Neural cell (in vitro differentiated cells): ENCODE measurements around the gene RNF157. TPM values are rescaled to one million over a fixed set of nuclear protein-coding genes. Genes with fewer than 3 reads are reported as not detected.

Experiments
- H2AFZ ChIP-seq: fragments of 200-600, 300-800 bp; sonication (generic), shearing (Covaris generic); 2 replicates; pipeline ENCODE4 v1.6.0; 2014; ENCODE audit warnings: low read depth, mild to moderate bottlenecking, antibody characterized with exemption, low read length, moderate library complexity
- H3F3A ChIP-seq: fragments of 200-600 bp; shearing (Covaris generic); 2 replicates; pipeline ENCODE4 v1.6.1; 2016; ENCODE audit warnings: mild to moderate bottlenecking, moderate library complexity, mixed read lengths, antibody characterized with exemption, low read length; ENCODE audit not compliant: insufficient read depth, poor library complexity, severe bottlenecking
- H3K27ac ChIP-seq: fragments of 200-600, 300-800 bp; sonication (generic), shearing (Covaris generic); 2 replicates; pipeline ENCODE4 v1.5.1; 2014; ENCODE audit warnings: mild to moderate bottlenecking, low read length, moderate library complexity
- H3K27me3 ChIP-seq: fragments of 300-800, 200-600 bp; sonication (generic), shearing (Covaris generic); 2 replicates; pipeline ENCODE4 v1.6.0; 2014; ENCODE audit warnings: mild to moderate bottlenecking, low read depth, low read length, moderate library complexity; ENCODE audit not compliant: insufficient read depth
- H3K36me3 ChIP-seq: fragments of 300-800, 200-600 bp; sonication (generic), shearing (Covaris generic); 2 replicates; pipeline ENCODE4 v1.5.1; 2014; ENCODE audit warnings: mild to moderate bottlenecking, antibody characterized with exemption, low read length, moderate library complexity; ENCODE audit not compliant: insufficient read depth
- H3K4me2 ChIP-seq: fragments of 300-800, 200-600 bp; sonication (generic), shearing (Covaris generic); 2 replicates; pipeline ENCODE4 v1.6.0; 2014; ENCODE audit warnings: mild to moderate bottlenecking, low read length
- H3K4me3 ChIP-seq: fragments of 300-800, 200-600 bp; sonication (generic), shearing (Covaris generic); 2 replicates; pipeline ENCODE4 v1.5.1; 2014; ENCODE audit warnings: mild to moderate bottlenecking, low read length, moderate library complexity
- H3K79me2 ChIP-seq: fragments of 200-600 bp; shearing (Covaris generic); replicated peaks from 2 replicates; pipeline ENCODE4 v1.6.0; 2014; ENCODE audit warnings: mild to moderate bottlenecking, low read length, moderate library complexity; ENCODE audit not compliant: insufficient read depth
- H3K9ac ChIP-seq: fragments of 300-800, 200-600 bp; sonication (generic), shearing (Covaris generic); 2 replicates; pipeline ENCODE4 v1.6.1; 2016; ENCODE audit warnings: mild to moderate bottlenecking, low read length, mixed read lengths
- H3K9me2 ChIP-seq: fragments of 200-600 bp; shearing (Covaris generic); 2 replicates; pipeline ENCODE4 v1.6.1; 2016; ENCODE audit warnings: mild to moderate bottlenecking, low read length, mixed read lengths; ENCODE audit not compliant: insufficient read depth
- H3K9me3 ChIP-seq: fragments of 200-600, 300-800 bp; sonication (generic), shearing (Covaris generic); 2 replicates; pipeline ENCODE4 v1.6.1; 2016; ENCODE audit warnings: mild to moderate bottlenecking, mixed run types, low read length, moderate library complexity, mixed read lengths
- H4K20me1 ChIP-seq: fragments of 200-600 bp; shearing (Covaris generic); 2 replicates; pipeline ENCODE4 v1.6.1; 2016; ENCODE audit warnings: mild to moderate bottlenecking, mixed run types; ENCODE audit not compliant: insufficient read depth
- EP300 ChIP-seq: fragments of 450-650 bp; conservative IDR thresholded peaks from 2 replicates; pipeline ENCODE4 v1.6.1; 2014; ENCODE audit warnings: antibody characterized with exemption, mild to moderate bottlenecking, moderate library complexity; ENCODE audit not compliant: poor library complexity, severe bottlenecking
- EZH2 ChIP-seq: fragments of 200-600, 300-800 bp; shearing (Covaris generic), sonication (generic); IDR thresholded peaks from 2 replicates; pipeline ENCODE4 v1.6.1; 2014; ENCODE audit warnings: antibody characterized with exemption, low read length, borderline replicate concordance, mild to moderate bottlenecking; ENCODE audit not compliant: insufficient read depth, poor library complexity, severe bottlenecking
- MXI1 ChIP-seq: fragments of 450-650 bp; conservative IDR thresholded peaks from 2 replicates; pipeline ENCODE4 v1.6.1; 2014; ENCODE audit warnings: antibody characterized with exemption, mild to moderate bottlenecking; ENCODE audit not compliant: poor library complexity, severe bottlenecking
- POLR2AphosphoS5 ChIP-seq: IDR thresholded peaks from 2 replicates; pipeline ENCODE4 v1.6.1; 2012
- RAD21 ChIP-seq: fragments of 450-650 bp; conservative IDR thresholded peaks from 2 replicates; pipeline ENCODE4 v1.6.1; 2014; ENCODE audit warnings: antibody characterized with exemption, mild to moderate bottlenecking, moderate library complexity
- SMC3 ChIP-seq: fragments of 450-650 bp; conservative IDR thresholded peaks from 2 replicates; pipeline ENCODE4 v1.6.1; 2014; ENCODE audit warnings: antibody characterized with exemption, mild to moderate bottlenecking, moderate library complexity; ENCODE audit not compliant: poor library complexity
- TAF1 ChIP-seq: IDR thresholded peaks from 2 replicates; pipeline ENCODE4 v1.6.1; 2012; ENCODE audit warnings: low read depth
- polyA plus RNA-seq: library from polyadenylated mRNA; depleted of rRNA; stranded (reverse); fragments of >200 nt; gene quantifications from 2 replicates; pipeline ENCODE4 v1.2.3, GENCODE V29; 2014
- TF ChIP-seq, protein P1 (sequence below): IDR thresholded peaks from 2 replicates; pipeline ENCODE4 v1.6.1; 2012; ENCODE audit warnings: borderline replicate concordance
- TF ChIP-seq, protein P2 (sequence below): fragments of 450-650 bp; IDR thresholded peaks from 2 replicates; pipeline ENCODE4 v1.5.1; 2014; ENCODE audit warnings: antibody characterized with exemption, mild to moderate bottlenecking, moderate library complexity; ENCODE audit not compliant: poor library complexity, severe bottlenecking

RNF157 gene
- polyA plus RNA-seq, 1 donor from 2014 or later, result 15.9 TPM

DNA sequence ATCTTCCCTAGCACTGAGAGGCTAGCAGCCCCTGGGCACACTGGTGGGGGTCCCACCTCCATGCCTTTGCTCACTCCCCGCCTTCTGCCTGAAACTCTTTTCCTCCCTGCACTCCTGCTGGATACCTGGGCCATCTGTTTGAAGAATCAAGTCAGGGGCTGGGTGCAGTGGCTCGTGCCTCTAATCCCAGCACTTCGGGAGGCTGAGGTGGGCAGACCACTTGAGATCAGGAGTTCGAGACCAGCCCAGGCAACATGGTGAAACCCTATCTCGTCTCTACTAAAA lies 115.0 kb downstream of the RNF157 start:
- TF ChIP-seq RAD21, result no peak
- TF ChIP-seq POLR2AphosphoS5, result no peak
- TF ChIP-seq EP300, result no peak
- TF ChIP-seq, protein P1, sequence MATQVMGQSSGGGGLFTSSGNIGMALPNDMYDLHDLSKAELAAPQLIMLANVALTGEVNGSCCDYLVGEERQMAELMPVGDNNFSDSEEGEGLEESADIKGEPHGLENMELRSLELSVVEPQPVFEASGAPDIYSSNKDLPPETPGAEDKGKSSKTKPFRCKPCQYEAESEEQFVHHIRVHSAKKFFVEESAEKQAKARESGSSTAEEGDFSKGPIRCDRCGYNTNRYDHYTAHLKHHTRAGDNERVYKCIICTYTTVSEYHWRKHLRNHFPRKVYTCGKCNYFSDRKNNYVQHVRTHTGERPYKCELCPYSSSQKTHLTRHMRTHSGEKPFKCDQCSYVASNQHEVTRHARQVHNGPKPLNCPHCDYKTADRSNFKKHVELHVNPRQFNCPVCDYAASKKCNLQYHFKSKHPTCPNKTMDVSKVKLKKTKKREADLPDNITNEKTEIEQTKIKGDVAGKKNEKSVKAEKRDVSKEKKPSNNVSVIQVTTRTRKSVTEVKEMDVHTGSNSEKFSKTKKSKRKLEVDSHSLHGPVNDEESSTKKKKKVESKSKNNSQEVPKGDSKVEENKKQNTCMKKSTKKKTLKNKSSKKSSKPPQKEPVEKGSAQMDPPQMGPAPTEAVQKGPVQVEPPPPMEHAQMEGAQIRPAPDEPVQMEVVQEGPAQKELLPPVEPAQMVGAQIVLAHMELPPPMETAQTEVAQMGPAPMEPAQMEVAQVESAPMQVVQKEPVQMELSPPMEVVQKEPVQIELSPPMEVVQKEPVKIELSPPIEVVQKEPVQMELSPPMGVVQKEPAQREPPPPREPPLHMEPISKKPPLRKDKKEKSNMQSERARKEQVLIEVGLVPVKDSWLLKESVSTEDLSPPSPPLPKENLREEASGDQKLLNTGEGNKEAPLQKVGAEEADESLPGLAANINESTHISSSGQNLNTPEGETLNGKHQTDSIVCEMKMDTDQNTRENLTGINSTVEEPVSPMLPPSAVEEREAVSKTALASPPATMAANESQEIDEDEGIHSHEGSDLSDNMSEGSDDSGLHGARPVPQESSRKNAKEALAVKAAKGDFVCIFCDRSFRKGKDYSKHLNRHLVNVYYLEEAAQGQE, result no peak
- no peak for TF ChIP-seq SMC3
- no peak for TF ChIP-seq TAF1
- TF ChIP-seq, protein P2, sequence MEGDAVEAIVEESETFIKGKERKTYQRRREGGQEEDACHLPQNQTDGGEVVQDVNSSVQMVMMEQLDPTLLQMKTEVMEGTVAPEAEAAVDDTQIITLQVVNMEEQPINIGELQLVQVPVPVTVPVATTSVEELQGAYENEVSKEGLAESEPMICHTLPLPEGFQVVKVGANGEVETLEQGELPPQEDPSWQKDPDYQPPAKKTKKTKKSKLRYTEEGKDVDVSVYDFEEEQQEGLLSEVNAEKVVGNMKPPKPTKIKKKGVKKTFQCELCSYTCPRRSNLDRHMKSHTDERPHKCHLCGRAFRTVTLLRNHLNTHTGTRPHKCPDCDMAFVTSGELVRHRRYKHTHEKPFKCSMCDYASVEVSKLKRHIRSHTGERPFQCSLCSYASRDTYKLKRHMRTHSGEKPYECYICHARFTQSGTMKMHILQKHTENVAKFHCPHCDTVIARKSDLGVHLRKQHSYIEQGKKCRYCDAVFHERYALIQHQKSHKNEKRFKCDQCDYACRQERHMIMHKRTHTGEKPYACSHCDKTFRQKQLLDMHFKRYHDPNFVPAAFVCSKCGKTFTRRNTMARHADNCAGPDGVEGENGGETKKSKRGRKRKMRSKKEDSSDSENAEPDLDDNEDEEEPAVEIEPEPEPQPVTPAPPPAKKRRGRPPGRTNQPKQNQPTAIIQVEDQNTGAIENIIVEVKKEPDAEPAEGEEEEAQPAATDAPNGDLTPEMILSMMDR, result no peak
- TF ChIP-seq MXI1, result no peak
- TF ChIP-seq EZH2, result no peak
- H4K20me1 ChIP-seq, result no peaks in the 10 kb centered on the region
- no peak overlapping the region for H3K4me2 ChIP-seq
- no peaks in the 10 kb centered on the region for H3K27me3 ChIP-seq
- H3K27ac ChIP-seq, result no peak overlapping the region
- no peaks in the 10 kb centered on the region for H3K9me2 ChIP-seq
- no peak overlapping the region for H3K9ac ChIP-seq
- no peaks in the 10 kb centered on the region for H3K36me3 ChIP-seq
- H3K4me3 ChIP-seq, result no peak overlapping the region
- H2AFZ ChIP-seq, result no peak overlapping the region
- no peaks in the 10 kb centered on the region for H3F3A ChIP-seq
- no peaks in the 10 kb centered on the region for H3K79me2 ChIP-seq
- H3K9me3 ChIP-seq, result no peaks in the 10 kb centered on the region

DNA sequence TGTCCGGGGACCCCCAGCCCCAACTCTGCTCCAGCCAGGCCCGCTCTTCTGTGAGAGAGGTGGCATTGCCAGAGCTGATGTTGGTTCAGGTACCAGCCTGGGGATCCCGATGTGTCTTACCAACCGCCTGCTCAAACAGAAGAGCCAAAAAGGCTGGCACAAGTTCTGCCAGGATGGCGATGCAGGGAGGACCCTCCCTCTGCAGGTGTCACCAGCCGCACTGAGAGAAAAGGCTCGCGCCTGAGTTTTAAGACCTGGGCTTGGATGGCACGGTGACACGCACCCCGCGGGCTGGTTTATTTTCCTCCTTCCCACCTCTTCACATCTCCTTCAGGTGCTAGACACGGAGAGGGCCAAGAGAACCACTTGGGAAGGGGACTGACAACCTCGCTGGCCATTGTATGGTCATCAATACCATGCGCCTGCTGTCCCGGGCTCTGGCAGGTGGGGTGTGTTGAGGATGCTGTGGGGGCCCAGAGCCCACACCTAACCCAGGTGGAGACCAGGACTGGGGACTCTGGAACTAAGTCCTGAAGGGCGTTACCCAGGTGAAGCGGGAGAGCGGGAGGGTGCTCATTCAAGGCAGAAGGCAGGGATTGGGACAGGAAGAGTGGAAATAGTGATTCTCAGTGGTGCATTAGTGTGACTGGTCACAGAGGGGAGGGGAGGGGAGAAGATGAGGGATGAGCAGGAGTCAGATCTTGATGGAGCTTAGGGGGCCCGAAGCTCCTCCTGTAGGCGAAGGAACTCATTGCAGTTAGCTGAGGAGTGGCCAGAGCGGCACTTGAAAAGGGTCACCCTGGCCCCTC lies 115.5 kb downstream of the RNF157 start:
- Histone ChIP-seq H3K4me2 (no peak overlapping the region), H3K79me2 (no peaks in the 10 kb centered on the region), H3K27me3 (no peaks in the 10 kb centered on the region), H3K9me3 (no peaks in the 10 kb centered on the region), H4K20me1 (no peaks in the 10 kb centered on the region), H3K4me3 (no peak overlapping the region), H3F3A (no peaks in the 10 kb centered on the region), H3K9ac (no peak overlapping the region), H3K9me2 (no peaks in the 10 kb centered on the region), H2AFZ (no peak overlapping the region), H3K27ac (no peak overlapping the region), H3K36me3 (no peaks in the 10 kb centered on the region)
- TF ChIP-seq EP300 (no peak), TAF1 (no peak), POLR2AphosphoS5 (no peak), RAD21 (no peak), SMC3 (no peak), MXI1 (no peak), EZH2 (no peak)
- TF ChIP-seq, protein P2, result no peak
- TF ChIP-seq, protein P1, result no peak
